ENCODE measurements around the gene PLXND1. TPM values are rescaled to one million over a fixed set of nuclear protein-coding genes. Genes with fewer than 3 reads are reported as not detected.

Gene PLXND1
- total RNA-seq, 4 donors from 2014 or later: 45.0 to 77.9 (median 61.5) TPM

DNA sequence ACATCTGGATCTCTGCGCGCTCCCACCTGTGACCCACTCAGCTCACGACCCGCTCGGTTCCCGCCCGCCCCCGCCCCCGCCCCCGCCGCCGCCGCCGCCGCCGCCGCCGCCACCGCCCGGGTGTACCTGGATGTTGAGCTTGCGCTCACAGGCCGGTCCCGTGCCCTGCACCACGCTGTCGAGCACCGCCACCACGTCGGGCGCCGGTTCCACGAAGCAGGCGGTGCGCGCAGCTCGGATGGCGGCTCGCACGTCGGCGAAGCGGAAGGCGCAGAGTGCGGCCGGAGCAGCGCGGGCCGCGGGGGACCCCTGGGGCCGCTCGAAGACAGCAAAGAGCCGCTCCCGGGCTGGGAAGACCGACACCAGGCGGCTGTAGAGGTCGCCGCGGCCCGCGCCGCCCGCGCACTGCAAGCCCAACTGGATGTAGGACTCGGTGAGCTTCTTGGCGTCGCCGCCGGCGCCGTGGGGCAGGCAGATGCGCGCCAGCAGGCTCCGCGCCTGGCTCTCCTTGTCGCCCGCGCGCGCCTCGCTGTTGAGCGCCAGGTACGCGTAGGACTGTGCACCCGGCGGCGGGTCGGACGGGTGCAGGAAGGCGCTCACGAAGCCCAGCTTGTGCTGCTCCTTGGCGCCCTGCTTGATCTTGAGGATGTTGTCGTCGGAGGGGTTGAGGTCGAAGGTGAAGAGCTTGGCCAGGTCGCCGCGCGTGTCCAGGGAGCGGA lies 1.1 kb downstream of the PLXND1 start:
- H3K9me3 ChIP-seq: no peaks in the 10 kb centered on the region
- WGBS, 2 donors (ENCODE audit: low coverage in 1 of 2): 12% methylated on average over 5 of the region's 98 CpGs; no CpG with 5 or more reads in 1 of the 2 donors
- H3K4me1 ChIP-seq: peaks cover 0 to 93% (median 33%) of the 10 kb centered on the region in 3 donors
- peak overlapping the region; percentile 36 to 71 for H3K4me3 ChIP-seq
- H3K36me3 ChIP-seq: no peaks in the 10 kb centered on the region
- ATAC-seq: no peak
- H3K27me3 ChIP-seq: peaks cover 24% of the 10 kb centered on the region
- no peak for TF ChIP-seq POLR2AphosphoS5 (IDR thresholded peaks at IDR 0.05)
- peak in 1 of 2 donors; percentile 21 for TF ChIP-seq POLR2A (IDR thresholded peaks at IDR 0.05)
- TF ChIP-seq CTCF (IDR thresholded peaks at IDR 0.05): peak in 1 of 4 experiments; percentile 22
- no peak for TF ChIP-seq EP300 (IDR thresholded peaks at IDR 0.05)
- H3K27ac ChIP-seq: peak overlapping the region in 3 of 4 donors; percentile 83 to 86 (median 84)

DNA sequence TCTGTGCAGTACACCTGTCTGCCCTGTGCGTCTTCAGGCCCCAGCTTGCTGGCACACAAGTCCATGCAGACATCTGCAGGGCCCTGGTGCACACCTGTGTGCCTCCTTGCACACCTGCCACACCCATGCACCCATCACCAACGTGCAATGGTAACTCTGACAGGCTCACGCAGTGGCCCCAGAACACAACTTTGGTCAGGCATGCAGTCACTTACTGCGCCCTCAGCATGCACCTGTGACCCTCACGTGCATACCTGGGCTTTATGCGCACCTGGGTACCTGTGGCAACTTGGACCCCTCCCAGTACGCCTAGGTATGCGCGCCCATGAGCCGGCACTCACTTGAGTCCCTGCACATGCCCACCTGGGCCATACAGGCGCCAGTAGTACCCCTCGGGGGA lies 1.7 kb downstream of the PLXND1 start:
- Histone ChIP-seq H3K27me3 (peaks cover 24% of the 10 kb centered on the region), H3K4me3 (peak overlapping the region; percentile 36 to 71), H3K36me3 (no peaks in the 10 kb centered on the region), H3K27ac (peak overlapping the region in 3 of 4 donors; percentile 83 to 86 (median 84)), H3K4me1 (peaks cover 0 to 93% (median 39%) of the 10 kb centered on the region in 3 donors), H3K9me3 (no peaks in the 10 kb centered on the region)
- ATAC-seq: no peak
- no peak for TF ChIP-seq POLR2AphosphoS5 (IDR thresholded peaks at IDR 0.05)
- no peak for TF ChIP-seq EP300 (IDR thresholded peaks at IDR 0.05)
- no peak for TF ChIP-seq CTCF (IDR thresholded peaks at IDR 0.05)
- no peak for TF ChIP-seq POLR2A (IDR thresholded peaks at IDR 0.05)
- WGBS, 2 donors (ENCODE audit: low coverage in 1 of 2): 39 to 80% methylated on average over 1 to 3 of the region's 12 CpGs

DNA sequence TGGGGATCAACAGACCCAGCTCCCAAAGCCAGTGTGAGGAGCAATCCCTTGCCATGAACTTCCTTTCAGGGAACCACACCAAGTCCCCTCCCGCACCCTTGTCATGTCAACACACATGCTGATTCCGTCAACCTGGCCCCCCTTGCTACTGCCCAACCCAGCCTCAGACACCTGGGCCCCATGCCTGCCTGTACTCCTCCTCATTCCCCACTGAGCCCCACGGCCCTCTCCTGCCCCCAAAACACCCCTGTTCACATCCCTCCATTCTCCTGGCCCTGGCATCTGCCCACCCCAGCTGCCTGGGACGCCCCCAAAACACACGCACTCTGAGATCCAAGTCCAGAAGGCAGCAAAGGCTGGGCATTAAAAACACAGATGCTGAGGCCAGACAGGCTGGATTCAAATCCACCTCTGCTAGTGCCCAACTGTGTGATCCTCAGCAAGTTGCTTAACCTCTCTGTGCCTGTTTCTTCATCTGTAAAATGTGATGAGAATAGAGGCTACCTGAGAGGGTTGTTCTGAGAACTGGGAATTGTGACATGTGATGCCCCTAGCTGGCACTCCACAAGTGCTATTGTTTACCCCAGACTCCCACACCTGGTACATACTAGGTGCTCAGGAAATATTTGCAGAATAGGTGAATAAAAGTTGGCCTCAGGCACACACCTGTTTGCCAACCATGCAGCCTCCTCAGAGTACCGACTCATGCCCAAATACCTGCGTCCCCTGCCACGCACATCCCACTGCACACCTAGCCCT lies 2.3 kb downstream of the PLXND1 start:
- peak overlapping the region; percentile 36 to 71 for H3K4me3 ChIP-seq
- no peaks in the 10 kb centered on the region for H3K9me3 ChIP-seq
- peak overlapping the region in 3 of 4 donors; percentile 83 to 86 (median 84) for H3K27ac ChIP-seq
- H3K4me1 ChIP-seq: peaks cover 0 to 94% (median 41%) of the 10 kb centered on the region in 3 donors
- 57 to 59% methylated on average over 4 to 5 of the region's 8 CpGs for WGBS, 2 donors (ENCODE audit: low coverage in 1 of 2)
- TF ChIP-seq EP300 (IDR thresholded peaks at IDR 0.05) (no peak), POLR2AphosphoS5 (IDR thresholded peaks at IDR 0.05) (no peak), CTCF (IDR thresholded peaks at IDR 0.05) (no peak), POLR2A (IDR thresholded peaks at IDR 0.05) (no peak)
- H3K36me3 ChIP-seq: no peaks in the 10 kb centered on the region
- no peak for ATAC-seq
- H3K27me3 ChIP-seq: peaks cover 24% of the 10 kb centered on the region

- Histone ChIP-seq H3K27me3 (peaks cover 24% of the 10 kb centered on the region), H3K9me3 (no peaks in the 10 kb centered on the region), H3K36me3 (no peaks in the 10 kb centered on the region), H3K4me1 (peaks cover 0 to 94% (median 44%) of the 10 kb centered on the region in 3 donors), H3K27ac (peak overlapping the region in 3 of 4 donors; percentile 83 to 86 (median 84)), H3K4me3 (peak overlapping the region in 1 of 2 donors; percentile 71)
- WGBS, 2 donors (ENCODE audit: low coverage in 1 of 2): 77% methylated on average over 1 of the region's 7 CpGs; no CpG with 5 or more reads in 1 of the 2 donors
- ATAC-seq: no peak
- TF ChIP-seq EP300 (IDR thresholded peaks at IDR 0.05): no peak
- no peak for TF ChIP-seq POLR2A (IDR thresholded peaks at IDR 0.05)
- no peak for TF ChIP-seq CTCF (IDR thresholded peaks at IDR 0.05)
- TF ChIP-seq POLR2AphosphoS5 (IDR thresholded peaks at IDR 0.05): no peak
These were observed 2.9 kb downstream of the PLXND1 start for GRCh38 chr3:129603561-129603942.
